Measurements from ENCODE around the gene TENM4. TPM values are rescaled to one million over a fixed set of nuclear protein-coding genes. Genes with fewer than 3 reads are reported as not detected.

The TENM4 gene
- total and polyA plus RNA-seq, 2 of the 8 experiments (the other 6 are each of a cell fraction or from before 2014, with no cell fraction given) = 3.5 to 7.2 TPM

GRCh38 chr11:78613378-78613813 is 827.4 kb downstream of the TENM4 start:
- H3K4ac ChIP-seq (replicated peaks; ENCODE audit: insufficient read length, low read depth, low read length) = no peak overlapping the region
- no peak overlapping the region for H3K4me2 ChIP-seq (ENCODE audit: insufficient read depth in 1 of 2, low read depth in 2 of 2, low read length in 2 of 2)
- FAIRE-seq (no peak), DNase-seq (ENCODE audit: low read depth in 1 of 2, low spot score in 2 of 2) (no peak)
- H3K36me3 ChIP-seq (ENCODE audit: control insufficient read depth in 2 of 4, insufficient read depth in 4 of 4, low read length in 3 of 4) = no peaks in the 10 kb centered on the region
- no peak overlapping the region for H2AK5ac ChIP-seq (ENCODE audit: low read depth, low read length)
- 86% methylated on average over 5 of the region's 5 CpGs; no CpG with 5 or more reads in 1 of the 2 experiments for WGBS, 2 experiments (ENCODE audit: extremely low coverage in 1 of 2, insufficient coverage in 1 of 2, insufficient read length in 1 of 2, insufficient replicate concordance in 2 of 2, low coverage in 1 of 2, low lambda C conversion rate in 2 of 2, missing lambda C conversion rate in 1 of 2)
- H2BK120ac ChIP-seq (replicated peaks; ENCODE audit: low read depth, low read length) = no peak overlapping the region
- no peak overlapping the region for H4K91ac ChIP-seq (replicated peaks; ENCODE audit: insufficient read length, low read length)
- H2BK12ac ChIP-seq (ENCODE audit: low read depth, low read length) = no peak overlapping the region
- H3K14ac ChIP-seq (ENCODE audit: insufficient read length) = no peak overlapping the region
- no peak overlapping the region for H3K56ac ChIP-seq (replicated peaks; ENCODE audit: insufficient read length, low read depth, low read length)
- no peak overlapping the region for H2BK15ac ChIP-seq (ENCODE audit: low read length)
- H3K23me2 ChIP-seq (ENCODE audit: low read depth, low read length) = no peaks in the 10 kb centered on the region
- H3K79me1 ChIP-seq (ENCODE audit: low read depth, low read length) = no peaks in the 10 kb centered on the region
- no peaks in the 10 kb centered on the region for H4K20me1 ChIP-seq (replicated peaks in 1 of 2; ENCODE audit: control insufficient read depth in 1 of 2, insufficient read depth in 2 of 2, low read length in 2 of 2)
- no peak overlapping the region for H3K27ac ChIP-seq (ENCODE audit: low read depth, low read length)
- no peak overlapping the region for H3K18ac ChIP-seq (ENCODE audit: extremely low read depth, low read length)
- H3K4me1 ChIP-seq (replicated peaks in 1 of 4; ENCODE audit: control insufficient read depth in 3 of 4, insufficient read depth in 4 of 4, low read length in 3 of 4) = no peaks in the 10 kb centered on the region
- H3K9me3 ChIP-seq (ENCODE audit: insufficient read depth in 2 of 2, low read depth in 1 of 2, low read length in 1 of 2) = no peaks in the 10 kb centered on the region
- H2AFZ ChIP-seq (ENCODE audit: low read length) = no peak overlapping the region
- H2BK20ac ChIP-seq (ENCODE audit: low read length) = no peak overlapping the region
- no peak overlapping the region for H4K5ac ChIP-seq (ENCODE audit: insufficient read length, low read depth, low read length)
- H4K8ac ChIP-seq (ENCODE audit: extremely low read depth, insufficient read depth, low read length) = no peak overlapping the region
- H3K27me3 ChIP-seq (replicated peaks in 1 of 4; ENCODE audit: control insufficient read depth in 3 of 4, extremely low read depth in 1 of 4, insufficient read depth in 3 of 4, low read length in 3 of 4) = no peaks in the 10 kb centered on the region
- CTCF ChIA-PET (ENCODE audit: partially characterized antibody) = no interaction called here
- H3K79me2 ChIP-seq (ENCODE audit: control insufficient read depth in 1 of 2, insufficient read depth in 2 of 2, low read length in 2 of 2) = no peaks in the 10 kb centered on the region
- no peak overlapping the region for H3K23ac ChIP-seq (ENCODE audit: insufficient read length)
- no peak overlapping the region for H3K4me3 ChIP-seq (ENCODE audit: extremely low read depth in 1 of 4, insufficient read depth in 2 of 4, low read depth in 3 of 4, low read length in 4 of 4)
- H2BK5ac ChIP-seq (ENCODE audit: low read depth, low read length) = no peak overlapping the region
- POLR2A ChIA-PET (ENCODE audit: partially characterized antibody) = no interaction called here
- no peak overlapping the region for H3K9ac ChIP-seq (replicated peaks in 1 of 4; ENCODE audit: extremely low read depth in 1 of 4, low read depth in 3 of 4, low read length in 3 of 4)
- TF ChIP-seq SAP30 (IDR thresholded peaks at IDR 0.05; ENCODE audit: insufficient read depth, insufficient replicate concordance, low read length) (no peak), EZH2 (IDR thresholded peaks at IDR 0.05; ENCODE audit: low read depth, low read length, severe bottlenecking) (no peak), FOSL1 (IDR thresholded peaks at IDR 0.05; ENCODE audit: insufficient read depth, low read depth, low read length) (no peak), USF2 (IDR thresholded peaks at IDR 0.05; ENCODE audit: low read length) (no peak), RAD21 (IDR thresholded peaks at IDR 0.05 in 1 of 2, conservative IDR thresholded peaks at IDR 0.05 in 1 of 2; ENCODE audit: low read depth in 2 of 2, low read length in 2 of 2) (no peak), TAF1 (IDR thresholded peaks at IDR 0.05; ENCODE audit: low read depth, low read length) (no peak), CEBPB (IDR thresholded peaks at IDR 0.05; ENCODE audit: low read depth, low read length) (no peak), CREB1 (IDR thresholded peaks at IDR 0.05) (no peak), ATF3 (IDR thresholded peaks at IDR 0.05; ENCODE audit: insufficient read depth, low read depth, low read length) (no peak), SIN3A (conservative IDR thresholded peaks at IDR 0.05 in 1 of 2, IDR thresholded peaks at IDR 0.05 in 1 of 2; ENCODE audit: low read depth in 1 of 2, low read length in 2 of 2) (no peak), EP300 (IDR thresholded peaks at IDR 0.05; ENCODE audit: borderline replicate concordance in 1 of 2, low read depth in 2 of 2, low read length in 2 of 2) (no peak), MAX (IDR thresholded peaks at IDR 0.05) (no peak)
